ENCODE data around the gene SRPK1. TPM values are rescaled to one million over a fixed set of nuclear protein-coding genes. Genes with fewer than 3 reads are reported as not detected.

SRPK1 gene
- total RNA-seq, 2 donors from 2014 or later = 86.2 to 98.5 TPM

GRCh38 chr6:35955071-35955470, 34.2 kb upstream of the SRPK1 start:
- Histone ChIP-seq H3K4me3 (ENCODE audit: low read length) (no peak overlapping the region), H3K9ac (ENCODE audit: extremely low read depth, low read length, poor library complexity, severe bottlenecking) (no peak overlapping the region), H3K9me3 (ENCODE audit: control insufficient read depth, low read length) (no peaks in the 10 kb centered on the region), H3K4me1 (ENCODE audit: control insufficient read depth, insufficient read depth, low read length) (no peaks in the 10 kb centered on the region), H3K36me3 (ENCODE audit: control insufficient read depth, insufficient read depth, low read length) (no peaks in the 10 kb centered on the region), H3K27me3 (ENCODE audit: control insufficient read depth, insufficient read depth, low read length, poor library complexity, severe bottlenecking) (no peaks in the 10 kb centered on the region), H3K27ac (ENCODE audit: low read depth, low read length) (no peak overlapping the region)
- no peaks in the 10 kb centered on the region for H3K36me3 Mint-ChIP-seq (ENCODE audit: low read depth)
- DNase-seq = no peak
- H3K4me3 Mint-ChIP-seq = no peak overlapping the region
- TF ChIP-seq CTCF (conservative IDR thresholded peaks at IDR 0.05) = no peak
- 97 to 100% methylated on average over 6 to 8 of the region's 8 CpGs for WGBS, 2 experiments (ENCODE audit: insufficient coverage in 1 of 2, insufficient read length in 1 of 2)
- no peaks in the 10 kb centered on the region for H3K9me3 Mint-ChIP-seq
- H3K27ac Mint-ChIP-seq = no peak overlapping the region
- H3K4me1 Mint-ChIP-seq = no peaks in the 10 kb centered on the region
- H3K27me3 Mint-ChIP-seq (ENCODE audit: insufficient read depth) = peaks cover 8% of the 10 kb centered on the region

GRCh38 chr6:35954333-35954732, 33.4 kb upstream of the SRPK1 start:
- H3K9me3 Mint-ChIP-seq = no peaks in the 10 kb centered on the region
- Histone ChIP-seq H3K27me3 (ENCODE audit: control insufficient read depth, insufficient read depth, low read length, poor library complexity, severe bottlenecking) (no peaks in the 10 kb centered on the region), H3K36me3 (ENCODE audit: control insufficient read depth, insufficient read depth, low read length) (no peaks in the 10 kb centered on the region), H3K9me3 (ENCODE audit: control insufficient read depth, low read length) (no peaks in the 10 kb centered on the region), H3K4me3 (ENCODE audit: low read length) (no peak overlapping the region), H3K4me1 (ENCODE audit: control insufficient read depth, insufficient read depth, low read length) (no peaks in the 10 kb centered on the region), H3K27ac (ENCODE audit: low read depth, low read length) (no peak overlapping the region), H3K9ac (ENCODE audit: extremely low read depth, low read length, poor library complexity, severe bottlenecking) (no peak overlapping the region)
- H3K27me3 Mint-ChIP-seq (ENCODE audit: insufficient read depth) = peaks cover 8% of the 10 kb centered on the region
- no peak overlapping the region for H3K27ac Mint-ChIP-seq
- H3K4me3 Mint-ChIP-seq = no peak overlapping the region
- WGBS, 2 experiments (ENCODE audit: insufficient coverage in 1 of 2, insufficient read length in 1 of 2) = 89 to 95% methylated on average over 7 of the region's 7 CpGs
- no peaks in the 10 kb centered on the region for H3K4me1 Mint-ChIP-seq
- TF ChIP-seq CTCF (conservative IDR thresholded peaks at IDR 0.05) = no peak
- H3K36me3 Mint-ChIP-seq (ENCODE audit: low read depth) = no peaks in the 10 kb centered on the region
- DNase-seq = no peak

GRCh38 chr6:35948725-35949124, 27.8 kb upstream of the SRPK1 start:
- Histone ChIP-seq H3K4me1 (ENCODE audit: control insufficient read depth, insufficient read depth, low read length) (no peaks in the 10 kb centered on the region), H3K36me3 (ENCODE audit: control insufficient read depth, insufficient read depth, low read length) (no peaks in the 10 kb centered on the region), H3K9ac (ENCODE audit: extremely low read depth, low read length, poor library complexity, severe bottlenecking) (no peak overlapping the region), H3K27me3 (ENCODE audit: control insufficient read depth, insufficient read depth, low read length, poor library complexity, severe bottlenecking) (no peaks in the 10 kb centered on the region), H3K27ac (ENCODE audit: low read depth, low read length) (no peak overlapping the region), H3K9me3 (ENCODE audit: control insufficient read depth, low read length) (no peaks in the 10 kb centered on the region), H3K4me3 (ENCODE audit: low read length) (no peak overlapping the region)
- no CpG with 5 or more reads among the region's 1 CpG for WGBS, 2 experiments (ENCODE audit: insufficient coverage in 1 of 2, insufficient read length in 1 of 2)
- Mint-ChIP-seq H3K27ac (no peak overlapping the region), H3K4me3 (no peak overlapping the region), H3K4me1 (no peaks in the 10 kb centered on the region), H3K36me3 (ENCODE audit: low read depth) (no peaks in the 10 kb centered on the region), H3K27me3 (ENCODE audit: insufficient read depth) (peaks cover 2% of the 10 kb centered on the region), H3K9me3 (no peaks in the 10 kb centered on the region)
- peak; percentile 71 for TF ChIP-seq CTCF (conservative IDR thresholded peaks at IDR 0.05)
- peak; percentile 82 for DNase-seq
